GM23338 (cell line): Measurements from ENCODE around the gene LGR5. TPM values are rescaled to one million over a fixed set of nuclear protein-coding genes. Genes with fewer than 3 reads are reported as not detected.
A peak's percentile ranks its signal among the peaks of the same experiment; 100 is the strongest.

Experiments used
- ATAC-seq: fragments of 200-7000 bp; cut with Tn5 transposase; 3 replicates; pipeline ENCODE4 v1.9.1; 2020
- DNase-seq: peaks from one replicate; pipeline ENCODE4 v3.0.0-alpha.2; 2015; ENCODE audit warnings: low spot score
- H2AFZ ChIP-seq: fragments of 200-600 bp; sonication (generic); 2 replicates; pipeline ENCODE4 v1.8.0; 2016; ENCODE audit warnings: antibody characterized with exemption, mild to moderate bottlenecking, moderate library complexity
- H3F3A ChIP-seq: fragments of 200-600 bp; sonication (generic); replicated peaks from 2 replicates; pipeline ENCODE4 v1.8.0; 2017; ENCODE audit warnings: antibody characterized with exemption, mixed run types, low read depth
- H3K27ac ChIP-seq: fragments of 200-600 bp; sonication (generic); 2 replicates; pipeline ENCODE4 v1.6.1; 2016; ENCODE audit warnings: low read depth
- H3K27me3 ChIP-seq: fragments of 200-600 bp; sonication (generic); 2 replicates; pipeline ENCODE4 v1.8.0; 2016; ENCODE audit warnings: mild to moderate bottlenecking, mixed run types, moderate library complexity; ENCODE audit not compliant: insufficient read depth
- H3K36me3 ChIP-seq: fragments of 200-600 bp; sonication (generic); 2 replicates; pipeline ENCODE4 v1.8.0; 2016; ENCODE audit warnings: mild to moderate bottlenecking; ENCODE audit not compliant: insufficient read depth
- H3K4me1 ChIP-seq: fragments of 200-600 bp; sonication (generic); 2 replicates; pipeline ENCODE4 v1.8.0; 2016; ENCODE audit warnings: mild to moderate bottlenecking, moderate library complexity; ENCODE audit not compliant: insufficient read depth
- H3K4me2 ChIP-seq: fragments of 200-600 bp; sonication (generic); 2 replicates; pipeline ENCODE4 v1.7.1; 2017; ENCODE audit warnings: mixed run types
- H3K4me3 ChIP-seq: fragments of 200-600 bp; sonication (generic); 2 replicates; pipeline ENCODE4 v1.6.1; 2016; ENCODE audit warnings: mixed run types
- H3K79me2 ChIP-seq: fragments of 200-600 bp; sonication (generic); replicated peaks from 2 replicates; pipeline ENCODE4 v1.8.0; 2017; ENCODE audit warnings: mild to moderate bottlenecking; ENCODE audit not compliant: insufficient read depth
- H3K9me2 ChIP-seq: fragments of 200-600 bp; sonication (generic); 2 replicates; pipeline ENCODE4 v1.8.0; 2017; ENCODE audit not compliant: insufficient read depth
- H4K20me1 ChIP-seq: fragments of 200-600 bp; sonication (generic); replicated peaks from 2 replicates; pipeline ENCODE4 v1.8.0; 2017; ENCODE audit warnings: mild to moderate bottlenecking; ENCODE audit not compliant: insufficient read depth
- H3K27ac Mint-ChIP-seq: 2 replicates; pipeline ENCODE4 v1.8.0; 2020; ENCODE audit warnings: inconsistent platforms, mild to moderate bottlenecking, moderate library complexity, mixed read lengths
- H3K27me3 Mint-ChIP-seq: 3 replicates; pipeline ENCODE4 v1.8.0; 2022; ENCODE audit warnings: low read depth, mild to moderate bottlenecking, moderate library complexity, mixed read lengths, inconsistent platforms; ENCODE audit not compliant: insufficient read depth, poor library complexity
- H3K36me3 Mint-ChIP-seq: 3 replicates; pipeline ENCODE4 v1.8.0; 2021; ENCODE audit warnings: low read depth, mild to moderate bottlenecking, inconsistent platforms, moderate library complexity, mixed read lengths
- H3K4me1 Mint-ChIP-seq: 3 replicates; pipeline ENCODE4 v1.8.0; 2020; ENCODE audit warnings: mild to moderate bottlenecking, inconsistent platforms, mixed read lengths
- H3K4me3 Mint-ChIP-seq: 3 replicates; pipeline ENCODE4 v1.8.0; 2021; ENCODE audit warnings: moderate library complexity, mild to moderate bottlenecking, inconsistent platforms, mixed read lengths
- H3K9me3 Mint-ChIP-seq: 3 replicates; pipeline ENCODE4 v1.8.0; 2020; ENCODE audit warnings: moderate library complexity, mild to moderate bottlenecking, inconsistent platforms, mixed read lengths
- EZH2 ChIP-seq: fragments of 200-600 bp; sonication (generic); IDR thresholded peaks from one replicate; pipeline ENCODE4 v1.8.0; 2017; ENCODE audit warnings: antibody characterized with exemption, mild to moderate bottlenecking, low read depth; ENCODE audit not compliant: unreplicated experiment
- NANOG ChIP-seq: IDR thresholded peaks from 2 replicates; pipeline ENCODE4 v1.6.1; 2016; ENCODE audit warnings: antibody characterized with exemption, borderline replicate concordance
- ZNF462 ChIP-seq: fragments of 250-450 bp; sonication (Bioruptor Pico); IDR thresholded peaks from 2 replicates; pipeline ENCODE4 v1.5.0; 2020; ENCODE audit warnings: mild to moderate bottlenecking, moderate library complexity
- polyA plus RNA-seq: library from polyadenylated mRNA; unstranded; fragments of >200 nt; fragmentation: Nextera tagmentation; extraction: Ambion mirVana; gene quantifications from 2 replicates; pipeline ENCODE4 v1.2.1, GENCODE V29; 2016
- total RNA-seq: library from RNA; depleted of rRNA; stranded (reverse); fragments of >200 nt; shearing (Covaris generic); gene quantifications from 2 replicates; pipeline ENCODE4 v1.2.3, GENCODE V29; 2014
- TF ChIP-seq, protein P1 (sequence below): IDR thresholded peaks from one replicate; pipeline ENCODE4 v1.6.1; 2018; ENCODE audit warnings: antibody characterized with exemption; ENCODE audit not compliant: unreplicated experiment
- TF ChIP-seq, protein P2 (sequence below), 2 experiments: fragments of 200-600 bp in 1 of 2; sonication (generic) in 1 of 2; conservative IDR thresholded peaks; 2 replicates each; pipeline versions ENCODE4 v1.5.1 to v1.6.1; 2016 to 2017; ENCODE audit warnings: antibody characterized with exemption in 2 of 2, low read depth in 2 of 2, mild to moderate bottlenecking in 2 of 2, moderate library complexity in 1 of 2

LGR5 gene
- total and polyA plus RNA-seq, 2 experiments from 2014 or later = 0.17 to 0.26 TPM

DNA sequence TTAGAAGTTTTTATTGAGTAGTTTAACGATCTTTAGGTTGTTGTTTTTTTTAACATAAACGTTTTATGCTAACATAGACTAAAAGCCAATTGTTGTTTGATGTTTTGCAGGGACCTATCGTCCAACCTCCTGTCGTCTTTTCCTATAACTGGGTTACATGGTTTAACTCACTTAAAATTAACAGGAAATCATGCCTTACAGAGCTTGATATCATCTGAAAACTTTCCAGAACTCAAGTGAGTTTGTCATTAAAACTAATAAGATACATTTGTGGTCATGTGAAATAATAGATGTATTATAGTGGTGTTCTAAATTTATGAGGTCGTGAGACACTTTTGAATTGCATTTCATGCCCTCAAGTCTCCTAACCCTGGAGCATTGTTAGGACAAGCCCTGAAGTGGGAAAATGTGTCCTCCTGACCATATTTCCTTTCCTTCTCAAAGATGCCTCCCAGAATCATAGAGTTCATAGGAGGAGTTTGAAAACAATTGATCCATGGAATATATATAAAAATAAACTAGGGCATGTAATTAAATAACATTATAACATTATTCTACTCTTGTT is 139.2 kb downstream of the LGR5 start:
- no peaks in the 10 kb centered on the region for H3K79me2 ChIP-seq
- H3K36me3 ChIP-seq = no peaks in the 10 kb centered on the region
- H3K9me2 ChIP-seq = peaks cover 3% of the 10 kb centered on the region; the same call in 1 of the 2 replicates
- H3K4me3 ChIP-seq = no peak overlapping the region
- H3K27ac ChIP-seq = no peak overlapping the region
- no peaks in the 10 kb centered on the region for H3K9me3 Mint-ChIP-seq
- H3K27me3 ChIP-seq = no peaks in the 10 kb centered on the region
- no peak overlapping the region for H2AFZ ChIP-seq
- H3K4me1 Mint-ChIP-seq = no peaks in the 10 kb centered on the region
- H3K27me3 Mint-ChIP-seq = peaks cover 1% of the 10 kb centered on the region
- DNase-seq = no peak
- no peak overlapping the region for H3K4me2 ChIP-seq
- TF ChIP-seq, protein P1, sequence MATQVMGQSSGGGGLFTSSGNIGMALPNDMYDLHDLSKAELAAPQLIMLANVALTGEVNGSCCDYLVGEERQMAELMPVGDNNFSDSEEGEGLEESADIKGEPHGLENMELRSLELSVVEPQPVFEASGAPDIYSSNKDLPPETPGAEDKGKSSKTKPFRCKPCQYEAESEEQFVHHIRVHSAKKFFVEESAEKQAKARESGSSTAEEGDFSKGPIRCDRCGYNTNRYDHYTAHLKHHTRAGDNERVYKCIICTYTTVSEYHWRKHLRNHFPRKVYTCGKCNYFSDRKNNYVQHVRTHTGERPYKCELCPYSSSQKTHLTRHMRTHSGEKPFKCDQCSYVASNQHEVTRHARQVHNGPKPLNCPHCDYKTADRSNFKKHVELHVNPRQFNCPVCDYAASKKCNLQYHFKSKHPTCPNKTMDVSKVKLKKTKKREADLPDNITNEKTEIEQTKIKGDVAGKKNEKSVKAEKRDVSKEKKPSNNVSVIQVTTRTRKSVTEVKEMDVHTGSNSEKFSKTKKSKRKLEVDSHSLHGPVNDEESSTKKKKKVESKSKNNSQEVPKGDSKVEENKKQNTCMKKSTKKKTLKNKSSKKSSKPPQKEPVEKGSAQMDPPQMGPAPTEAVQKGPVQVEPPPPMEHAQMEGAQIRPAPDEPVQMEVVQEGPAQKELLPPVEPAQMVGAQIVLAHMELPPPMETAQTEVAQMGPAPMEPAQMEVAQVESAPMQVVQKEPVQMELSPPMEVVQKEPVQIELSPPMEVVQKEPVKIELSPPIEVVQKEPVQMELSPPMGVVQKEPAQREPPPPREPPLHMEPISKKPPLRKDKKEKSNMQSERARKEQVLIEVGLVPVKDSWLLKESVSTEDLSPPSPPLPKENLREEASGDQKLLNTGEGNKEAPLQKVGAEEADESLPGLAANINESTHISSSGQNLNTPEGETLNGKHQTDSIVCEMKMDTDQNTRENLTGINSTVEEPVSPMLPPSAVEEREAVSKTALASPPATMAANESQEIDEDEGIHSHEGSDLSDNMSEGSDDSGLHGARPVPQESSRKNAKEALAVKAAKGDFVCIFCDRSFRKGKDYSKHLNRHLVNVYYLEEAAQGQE = no peak
- TF ChIP-seq NANOG = no peak
- TF ChIP-seq, protein P2, sequence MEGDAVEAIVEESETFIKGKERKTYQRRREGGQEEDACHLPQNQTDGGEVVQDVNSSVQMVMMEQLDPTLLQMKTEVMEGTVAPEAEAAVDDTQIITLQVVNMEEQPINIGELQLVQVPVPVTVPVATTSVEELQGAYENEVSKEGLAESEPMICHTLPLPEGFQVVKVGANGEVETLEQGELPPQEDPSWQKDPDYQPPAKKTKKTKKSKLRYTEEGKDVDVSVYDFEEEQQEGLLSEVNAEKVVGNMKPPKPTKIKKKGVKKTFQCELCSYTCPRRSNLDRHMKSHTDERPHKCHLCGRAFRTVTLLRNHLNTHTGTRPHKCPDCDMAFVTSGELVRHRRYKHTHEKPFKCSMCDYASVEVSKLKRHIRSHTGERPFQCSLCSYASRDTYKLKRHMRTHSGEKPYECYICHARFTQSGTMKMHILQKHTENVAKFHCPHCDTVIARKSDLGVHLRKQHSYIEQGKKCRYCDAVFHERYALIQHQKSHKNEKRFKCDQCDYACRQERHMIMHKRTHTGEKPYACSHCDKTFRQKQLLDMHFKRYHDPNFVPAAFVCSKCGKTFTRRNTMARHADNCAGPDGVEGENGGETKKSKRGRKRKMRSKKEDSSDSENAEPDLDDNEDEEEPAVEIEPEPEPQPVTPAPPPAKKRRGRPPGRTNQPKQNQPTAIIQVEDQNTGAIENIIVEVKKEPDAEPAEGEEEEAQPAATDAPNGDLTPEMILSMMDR (conservative IDR thresholded peaks at IDR 0.05; ENCODE audit: low read depth in 2 of 2) = no peak
- no peaks in the 10 kb centered on the region for H3K36me3 Mint-ChIP-seq
- no peaks in the 10 kb centered on the region for H3F3A ChIP-seq
- no peaks in the 10 kb centered on the region for H4K20me1 ChIP-seq
- no peak for ATAC-seq
- H3K4me3 Mint-ChIP-seq = no peak overlapping the region
- H3K27ac Mint-ChIP-seq = no peak overlapping the region
- no peaks in the 10 kb centered on the region for H3K4me1 ChIP-seq

GRCh38 chr12:71581206-71581605 is 141.6 kb downstream of the LGR5 start:
- Histone ChIP-seq H2AFZ (peak overlapping the region; percentile 40; the same call in 1 of the 2 replicates), H3K79me2 (no peaks in the 10 kb centered on the region), H4K20me1 (no peaks in the 10 kb centered on the region), H3K4me2 (no peak overlapping the region), H3K36me3 (no peaks in the 10 kb centered on the region), H3K9me2 (peaks cover 11% of the 10 kb centered on the region; the same call in 1 of the 2 replicates), H3K4me3 (no peak overlapping the region), H3K27ac (no peak overlapping the region), H3F3A (no peaks in the 10 kb centered on the region), H3K4me1 (no peaks in the 10 kb centered on the region), H3K27me3 (no peaks in the 10 kb centered on the region)
- Mint-ChIP-seq H3K4me1 (no peaks in the 10 kb centered on the region), H3K36me3 (no peaks in the 10 kb centered on the region), H3K4me3 (no peak overlapping the region), H3K27ac (no peak overlapping the region), H3K9me3 (no peaks in the 10 kb centered on the region), H3K27me3 (peaks cover 1% of the 10 kb centered on the region)
- ATAC-seq (no peak), DNase-seq (no peak)
- TF ChIP-seq EZH2 (no peak), ZNF462 (no peak)
